ENCODE measurements around the gene DTWD2. TPM values are rescaled to one million over a fixed set of nuclear protein-coding genes. Genes with fewer than 3 reads are reported as not detected.

DTWD2 gene
- total and polyA plus RNA-seq, 2 of the 4 experiments (the other 2 are of a cell fraction): 1.2 to 1.8 TPM

GRCh38 chr5:118937393-118938061 lies 50.8 kb downstream of the DTWD2 start:
- no peak overlapping the region for H3K14ac ChIP-seq (replicated peaks; ENCODE audit: low read depth, low read length)
- H2AK5ac ChIP-seq (ENCODE audit: low read depth, low read length): no peak overlapping the region
- POLR2A ChIA-PET (ENCODE audit: unreplicated experiment): no interaction called here
- no peak overlapping the region for H2BK120ac ChIP-seq (ENCODE audit: low read depth, low read length)
- no peak overlapping the region for H4K8ac ChIP-seq (ENCODE audit: low read depth in 2 of 2, low read length in 2 of 2)
- BruUV-seq (replicated peaks): no TSS peak
- H2AK9ac ChIP-seq (replicated peaks; ENCODE audit: low read depth, low read length, poor library complexity): no peak overlapping the region
- dilution Hi-C loops (cut with HindIII; ENCODE audit: low sequenced_read_pairs, unreplicated experiment): no loop called here
- H2BK15ac ChIP-seq (ENCODE audit: low read depth, low read length): no peak overlapping the region
- in situ Hi-C loops (cut with MboI; ENCODE audit: low sequenced_read_pairs): no loop called here
- H3K56ac ChIP-seq (ENCODE audit: extremely low read depth, insufficient read depth, low read length): no peak overlapping the region
- H2BK5ac ChIP-seq (ENCODE audit: low read depth, low read length, poor library complexity, severe bottlenecking): no peak overlapping the region
- H3K9me3 ChIP-seq (ENCODE audit: control insufficient read depth, insufficient read depth, low read length): no peaks in the 10 kb centered on the region
- H4K20me1 ChIP-seq (ENCODE audit: insufficient read depth, low read length): no peaks in the 10 kb centered on the region
- H3K23ac ChIP-seq (ENCODE audit: low read depth, low read length): no peak overlapping the region
- no peak overlapping the region for H4K5ac ChIP-seq (ENCODE audit: low read depth, low read length)
- no peak overlapping the region for H3K18ac ChIP-seq (ENCODE audit: low read depth, low read length)
- H2AFZ ChIP-seq (replicated peaks; ENCODE audit: low read length, poor library complexity): no peak overlapping the region
- TF ChIP-seq RCOR1 (IDR thresholded peaks at IDR 0.05; ENCODE audit: insufficient replicate concordance, low read length): no peak
- no peak for TF ChIP-seq CHD1 (IDR thresholded peaks at IDR 0.05; ENCODE audit: low read depth, low read length)
- no peak for TF ChIP-seq CTCF (conservative IDR thresholded peaks at IDR 0.05; ENCODE audit: low read depth, low read length)
- no peak for TF ChIP-seq MXI1 (IDR thresholded peaks at IDR 0.05; ENCODE audit: borderline replicate concordance, low read depth, low read length)
- TF ChIP-seq FOS (IDR thresholded peaks at IDR 0.05; ENCODE audit: low read depth, low read length): no peak
- TF ChIP-seq USF2 (IDR thresholded peaks at IDR 0.05; ENCODE audit: low read depth, low read length): no peak
- no peaks in the 10 kb centered on the region for H3K4me1 ChIP-seq (ENCODE audit: control insufficient read depth, insufficient read depth, low read length)
- CTCF ChIA-PET: no interaction called here
- no peaks in the 10 kb centered on the region for H3K36me3 ChIP-seq (ENCODE audit: control insufficient read depth, insufficient read depth, low read length)
- no peak overlapping the region for H3K4me2 ChIP-seq (ENCODE audit: low read depth, low read length)
- ATAC-seq (ENCODE audit: low read depth): no peak
- H3K4me3 ChIP-seq (ENCODE audit: insufficient read depth, low read depth, low read length): no peak overlapping the region
- H3K79me1 ChIP-seq (ENCODE audit: low read depth in 1 of 2, low read length in 2 of 2): no peaks in the 10 kb centered on the region
- no peaks in the 10 kb centered on the region for H3K9me1 ChIP-seq (ENCODE audit: insufficient read depth, low read length)
- DNase-seq: no peak
- intact Hi-C loops (cut with micrococcal nuclease): no loop called here
- H4K91ac ChIP-seq (ENCODE audit: insufficient read depth, low read depth, low read length): no peak overlapping the region
- H3K27ac ChIP-seq (ENCODE audit: insufficient read depth, low read length): no peak overlapping the region
- no peak overlapping the region for H3K9ac ChIP-seq (ENCODE audit: low read depth, low read length)
- WGBS, 2 experiments (ENCODE audit: extremely low coverage in 2 of 2, insufficient read length in 1 of 2): 100% methylated on average over 1 of the region's 3 CpGs; no CpG with 5 or more reads in 1 of the 2 experiments
- H3K4ac ChIP-seq (ENCODE audit: low read depth, low read length): no peak overlapping the region
- H2BK20ac ChIP-seq (ENCODE audit: low read depth, low read length): no peak overlapping the region
- H3K27me3 ChIP-seq (ENCODE audit: control insufficient read depth, insufficient read depth, low read length): no peaks in the 10 kb centered on the region
